ENCODE measurements around the gene SERGEF.

SERGEF gene

DNA sequence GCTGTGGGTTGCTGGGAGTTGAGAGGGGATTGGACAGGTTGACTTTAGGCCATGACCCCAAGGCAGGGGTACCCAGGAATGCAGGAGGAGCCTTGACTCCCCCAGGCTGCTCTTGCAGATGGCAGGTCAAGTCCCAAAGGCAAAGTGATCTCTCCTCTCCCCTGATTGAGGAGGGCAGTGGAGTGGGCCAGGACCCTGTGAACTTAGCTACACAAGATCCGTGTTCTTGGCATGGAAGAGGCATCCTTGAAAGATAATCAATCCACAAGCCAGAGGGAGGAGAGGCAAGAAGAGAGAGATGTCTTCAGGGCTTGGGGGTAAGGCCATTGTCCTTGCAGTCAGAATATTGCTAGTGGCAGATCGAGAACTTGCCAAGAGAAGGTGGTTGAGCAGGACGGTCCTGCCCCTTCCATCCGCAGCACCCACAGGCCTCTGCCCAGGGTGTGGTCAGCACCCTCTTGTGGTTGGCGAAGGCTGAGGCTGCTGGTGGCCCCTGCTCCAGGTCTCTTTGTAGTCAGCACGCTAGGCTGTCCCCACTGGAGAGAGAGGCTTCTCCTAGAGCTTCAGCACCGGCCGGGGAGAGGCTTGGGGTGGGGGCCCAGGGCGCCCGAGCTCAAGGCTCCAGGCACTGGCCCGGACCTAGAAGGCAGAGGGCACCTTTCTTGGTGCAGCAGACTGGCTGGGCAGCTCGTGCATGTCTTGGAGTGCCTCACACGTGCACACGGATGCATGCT lies 232.8 kb downstream of the SERGEF start:
- Histone ChIP-seq H3K9me3 (ENCODE audit: insufficient read depth, low read length) (no peaks in the 10 kb centered on the region), H3K36me3 (ENCODE audit: low read length) (no peaks in the 10 kb centered on the region), H3K9ac (ENCODE audit: low read length) (no peak overlapping the region), H3K79me2 (ENCODE audit: insufficient read depth, low read length) (no peaks in the 10 kb centered on the region), H3K4me2 (ENCODE audit: low read depth, low read length, poor library complexity, severe bottlenecking) (no peak overlapping the region), H2AFZ (ENCODE audit: low read depth, low read length, severe bottlenecking) (no peak overlapping the region), H3K4me3 (ENCODE audit: insufficient read depth, low read length, poor library complexity, severe bottlenecking) (no peak overlapping the region), H3K27me3 (ENCODE audit: low read length) (no peaks in the 10 kb centered on the region), H4K20me1 (ENCODE audit: low read depth, low read length) (no peaks in the 10 kb centered on the region), H3K27ac (ENCODE audit: low read depth, low read length) (no peak overlapping the region), H3K9me2 (replicated peaks; ENCODE audit: insufficient read depth, low read length) (no peaks in the 10 kb centered on the region), H3F3A (ENCODE audit: insufficient read depth) (no peaks in the 10 kb centered on the region)
- TF ChIP-seq, protein P1, sequence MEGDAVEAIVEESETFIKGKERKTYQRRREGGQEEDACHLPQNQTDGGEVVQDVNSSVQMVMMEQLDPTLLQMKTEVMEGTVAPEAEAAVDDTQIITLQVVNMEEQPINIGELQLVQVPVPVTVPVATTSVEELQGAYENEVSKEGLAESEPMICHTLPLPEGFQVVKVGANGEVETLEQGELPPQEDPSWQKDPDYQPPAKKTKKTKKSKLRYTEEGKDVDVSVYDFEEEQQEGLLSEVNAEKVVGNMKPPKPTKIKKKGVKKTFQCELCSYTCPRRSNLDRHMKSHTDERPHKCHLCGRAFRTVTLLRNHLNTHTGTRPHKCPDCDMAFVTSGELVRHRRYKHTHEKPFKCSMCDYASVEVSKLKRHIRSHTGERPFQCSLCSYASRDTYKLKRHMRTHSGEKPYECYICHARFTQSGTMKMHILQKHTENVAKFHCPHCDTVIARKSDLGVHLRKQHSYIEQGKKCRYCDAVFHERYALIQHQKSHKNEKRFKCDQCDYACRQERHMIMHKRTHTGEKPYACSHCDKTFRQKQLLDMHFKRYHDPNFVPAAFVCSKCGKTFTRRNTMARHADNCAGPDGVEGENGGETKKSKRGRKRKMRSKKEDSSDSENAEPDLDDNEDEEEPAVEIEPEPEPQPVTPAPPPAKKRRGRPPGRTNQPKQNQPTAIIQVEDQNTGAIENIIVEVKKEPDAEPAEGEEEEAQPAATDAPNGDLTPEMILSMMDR (IDR thresholded peaks at IDR 0.05; ENCODE audit: insufficient read depth, low read length, poor library complexity, severe bottlenecking): no peak
- TF ChIP-seq EZH2phosphoT487 (conservative IDR thresholded peaks at IDR 0.05; ENCODE audit: low read length): no peak

DNA sequence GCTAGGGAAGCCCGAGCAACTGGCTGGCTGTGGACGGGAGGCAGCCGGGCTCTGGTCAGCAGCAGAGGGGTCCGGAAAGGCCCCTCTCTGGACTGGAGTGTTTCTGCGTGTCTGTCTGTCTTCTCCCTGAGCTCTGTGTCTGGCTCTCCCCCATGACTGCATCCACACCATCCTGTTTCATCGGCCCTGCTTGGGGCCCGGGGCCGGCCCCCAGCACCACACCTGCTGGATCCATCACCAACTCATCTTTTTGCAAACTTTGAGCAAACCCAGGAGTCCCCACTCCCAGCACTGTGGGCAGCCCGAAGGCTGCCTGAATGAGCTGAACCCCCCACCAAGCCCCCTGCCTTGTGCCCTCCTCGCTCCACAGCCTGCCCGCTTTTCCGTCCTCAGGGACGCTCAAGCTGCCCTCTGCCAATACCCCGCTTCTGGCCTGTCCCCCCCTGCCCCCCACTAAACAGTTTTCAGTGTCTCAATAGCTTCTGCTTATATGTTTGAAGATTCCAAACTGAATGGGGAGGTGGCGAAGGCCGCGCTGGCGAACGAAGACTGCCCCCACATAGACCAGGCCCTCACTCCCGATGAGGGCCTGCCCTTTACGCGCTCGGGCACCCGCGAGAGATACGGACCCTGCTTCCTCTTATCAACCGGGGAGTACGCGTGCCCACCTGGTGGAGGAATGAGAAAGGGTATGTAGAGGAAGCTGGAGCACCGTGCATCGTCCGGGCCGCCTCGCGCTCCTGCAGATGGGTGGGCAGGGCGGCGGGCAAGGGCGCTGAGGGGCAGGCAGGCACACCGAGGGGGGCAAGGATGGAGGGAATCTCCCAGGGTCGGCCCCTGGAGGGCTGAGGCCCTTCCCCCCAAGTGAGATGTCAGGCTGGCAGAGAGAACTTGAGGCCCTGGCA lies 233.6 kb downstream of the SERGEF start:
- no peaks in the 10 kb centered on the region for H4K20me1 ChIP-seq (ENCODE audit: low read depth, low read length)
- H3K9me2 ChIP-seq (replicated peaks; ENCODE audit: insufficient read depth, low read length): no peaks in the 10 kb centered on the region
- TF ChIP-seq, protein P1 (IDR thresholded peaks at IDR 0.05; ENCODE audit: insufficient read depth, low read length, poor library complexity, severe bottlenecking): no peak
- no peak for TF ChIP-seq EZH2phosphoT487 (conservative IDR thresholded peaks at IDR 0.05; ENCODE audit: low read length)
- H3F3A ChIP-seq (ENCODE audit: insufficient read depth): no peaks in the 10 kb centered on the region
- no peak overlapping the region for H3K9ac ChIP-seq (ENCODE audit: low read length)
- no peaks in the 10 kb centered on the region for H3K36me3 ChIP-seq (ENCODE audit: low read length)
- H2AFZ ChIP-seq (ENCODE audit: low read depth, low read length, severe bottlenecking): no peak overlapping the region
- no peak overlapping the region for H3K4me3 ChIP-seq (ENCODE audit: insufficient read depth, low read length, poor library complexity, severe bottlenecking)
- no peaks in the 10 kb centered on the region for H3K27me3 ChIP-seq (ENCODE audit: low read length)
- no peaks in the 10 kb centered on the region for H3K9me3 ChIP-seq (ENCODE audit: insufficient read depth, low read length)
- H3K4me2 ChIP-seq (ENCODE audit: low read depth, low read length, poor library complexity, severe bottlenecking): no peak overlapping the region
- H3K27ac ChIP-seq (ENCODE audit: low read depth, low read length): no peak overlapping the region
- H3K79me2 ChIP-seq (ENCODE audit: insufficient read depth, low read length): no peaks in the 10 kb centered on the region

DNA sequence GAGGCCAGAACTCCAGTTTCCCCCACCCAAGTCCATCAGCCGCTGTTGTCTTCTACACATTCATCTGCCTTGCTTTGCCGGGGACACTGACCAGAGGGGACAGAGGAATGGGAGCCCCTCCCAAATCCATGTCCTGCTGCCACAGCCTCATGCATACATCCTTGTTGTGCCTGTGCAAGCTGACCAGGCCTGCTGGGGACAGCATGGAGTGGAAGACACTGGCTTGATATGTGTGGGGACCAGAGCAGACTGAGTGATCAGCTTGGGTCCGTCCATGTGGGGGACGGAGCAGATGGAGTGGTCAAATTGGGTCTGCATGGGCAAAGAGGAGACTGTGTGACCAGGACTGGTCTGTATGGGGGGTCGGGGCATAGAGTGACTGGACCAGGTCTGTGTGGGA lies 234.5 kb downstream of the SERGEF start:
- Histone ChIP-seq H2AFZ (ENCODE audit: low read depth, low read length, severe bottlenecking) (no peak overlapping the region), H3F3A (ENCODE audit: insufficient read depth) (no peaks in the 10 kb centered on the region), H3K27ac (ENCODE audit: low read depth, low read length) (no peak overlapping the region), H3K4me3 (ENCODE audit: insufficient read depth, low read length, poor library complexity, severe bottlenecking) (no peak overlapping the region), H3K36me3 (ENCODE audit: low read length) (no peaks in the 10 kb centered on the region), H3K27me3 (ENCODE audit: low read length) (no peaks in the 10 kb centered on the region), H3K79me2 (ENCODE audit: insufficient read depth, low read length) (no peaks in the 10 kb centered on the region), H3K9me2 (replicated peaks; ENCODE audit: insufficient read depth, low read length) (no peaks in the 10 kb centered on the region), H3K9me3 (ENCODE audit: insufficient read depth, low read length) (no peaks in the 10 kb centered on the region), H3K9ac (ENCODE audit: low read length) (no peak overlapping the region), H4K20me1 (ENCODE audit: low read depth, low read length) (no peaks in the 10 kb centered on the region), H3K4me2 (ENCODE audit: low read depth, low read length, poor library complexity, severe bottlenecking) (no peak overlapping the region)
- TF ChIP-seq, protein P1 (IDR thresholded peaks at IDR 0.05; ENCODE audit: insufficient read depth, low read length, poor library complexity, severe bottlenecking): no peak
- no peak for TF ChIP-seq EZH2phosphoT487 (conservative IDR thresholded peaks at IDR 0.05; ENCODE audit: low read length)
